ENCODE measurements around the gene PACS1.

DNA sequence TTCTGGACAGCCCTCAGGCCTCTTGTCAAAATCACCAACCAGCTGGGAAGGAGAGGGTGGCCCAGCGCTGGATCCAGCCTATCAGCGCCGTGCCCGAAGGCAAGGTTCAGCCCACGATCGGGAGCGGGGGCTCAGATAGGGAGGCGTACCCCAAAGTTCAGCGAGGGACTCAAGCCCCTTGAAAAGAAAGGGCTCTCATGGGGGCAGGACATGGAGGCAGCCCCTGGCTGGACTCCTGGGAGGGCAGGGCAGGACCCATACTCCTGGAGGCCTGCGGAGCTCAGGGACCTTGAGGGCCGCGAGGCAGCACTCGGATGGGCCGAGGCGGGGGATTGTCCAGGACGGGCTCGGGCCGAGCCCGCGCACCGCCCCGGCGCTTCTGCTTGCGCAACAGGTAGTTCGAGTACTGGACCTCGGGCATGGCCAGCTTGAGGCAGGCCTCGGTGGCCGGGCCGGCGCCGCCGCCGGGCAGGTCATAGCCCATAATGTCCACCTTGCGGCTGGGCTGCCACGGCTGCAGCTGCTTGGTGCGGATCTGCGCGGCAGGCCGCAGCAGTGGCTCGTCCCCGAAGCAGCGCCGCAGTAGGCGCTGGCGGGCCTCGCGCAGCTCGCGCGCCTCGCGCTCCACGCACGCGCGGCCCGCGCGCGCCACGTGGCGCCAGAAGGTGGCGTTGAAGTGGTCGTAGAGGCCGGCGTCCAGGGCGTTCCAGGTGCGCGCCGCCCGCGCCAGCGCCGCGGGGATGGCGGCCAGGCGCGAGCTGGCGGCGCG is 27.7 kb upstream of the PACS1 start:
- TF ChIP-seq, protein P1, sequence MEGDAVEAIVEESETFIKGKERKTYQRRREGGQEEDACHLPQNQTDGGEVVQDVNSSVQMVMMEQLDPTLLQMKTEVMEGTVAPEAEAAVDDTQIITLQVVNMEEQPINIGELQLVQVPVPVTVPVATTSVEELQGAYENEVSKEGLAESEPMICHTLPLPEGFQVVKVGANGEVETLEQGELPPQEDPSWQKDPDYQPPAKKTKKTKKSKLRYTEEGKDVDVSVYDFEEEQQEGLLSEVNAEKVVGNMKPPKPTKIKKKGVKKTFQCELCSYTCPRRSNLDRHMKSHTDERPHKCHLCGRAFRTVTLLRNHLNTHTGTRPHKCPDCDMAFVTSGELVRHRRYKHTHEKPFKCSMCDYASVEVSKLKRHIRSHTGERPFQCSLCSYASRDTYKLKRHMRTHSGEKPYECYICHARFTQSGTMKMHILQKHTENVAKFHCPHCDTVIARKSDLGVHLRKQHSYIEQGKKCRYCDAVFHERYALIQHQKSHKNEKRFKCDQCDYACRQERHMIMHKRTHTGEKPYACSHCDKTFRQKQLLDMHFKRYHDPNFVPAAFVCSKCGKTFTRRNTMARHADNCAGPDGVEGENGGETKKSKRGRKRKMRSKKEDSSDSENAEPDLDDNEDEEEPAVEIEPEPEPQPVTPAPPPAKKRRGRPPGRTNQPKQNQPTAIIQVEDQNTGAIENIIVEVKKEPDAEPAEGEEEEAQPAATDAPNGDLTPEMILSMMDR (conservative IDR thresholded peaks at IDR 0.05; ENCODE audit: low read length): no peak
- no peak for TF ChIP-seq EZH2phosphoT487 (IDR thresholded peaks at IDR 0.05; ENCODE audit: borderline replicate concordance)
